H1 (cell line): Measurements from ENCODE around the gene SLC39A11. TPM values are rescaled to one million over a fixed set of nuclear protein-coding genes. Genes with fewer than 3 reads are reported as not detected.

Source experiments
- RAD21 ChIP-seq, 2 experiments: IDR thresholded peaks in 1 of 2; conservative IDR thresholded peaks in 1 of 2; 2 replicates each; pipeline ENCODE4 v1.6.1; 2011; ENCODE audit warnings: low read depth in 2 of 2, low read length in 2 of 2, improper control_type of control experiment in 1 of 2, inconsistent platforms in 1 of 2, mild to moderate bottlenecking in 1 of 2, moderate library complexity in 1 of 2
- polyA plus RNA-seq, 7 experiments: library from polyadenylated mRNA; depleted of rRNA in 3 of 7; stranded (reverse) in 5 of 7; unstranded in 2 of 7; fragments of >200 nt in 5 of 7; fragments of 200-250 nt in 2 of 7; gene quantifications; 1 replicate in 5 of 7; 2 replicates in 1 of 7; 4 replicates in 1 of 7; pipeline versions ENCODE4 v1.2.1 to v1.2.3, GENCODE V29; 2011 to 2013; ENCODE audit warnings: missing spikeins in 2 of 7, mixed read lengths in 2 of 7
- total RNA-seq: library from RNA; stranded (reverse); fragmentation: NEBNext Ultra II Directional; extraction: Animal tissue kit (Norgen Biotek cat#: 25700); gene quantifications from 2 replicates; pipeline ENCODE4 v1.2.1, GENCODE V29; 2021

SLC39A11 gene
- total and polyA plus RNA-seq, 2 of the 8 experiments (the other 6 are each of a cell fraction or from before 2014, with no cell fraction given): 12.2 to 19.6 TPM

- TF ChIP-seq RAD21 (IDR thresholded peaks at IDR 0.05 in 1 of 2, conservative IDR thresholded peaks at IDR 0.05 in 1 of 2; ENCODE audit: low read depth in 2 of 2, low read length in 2 of 2): no peak
These were observed 205.9 kb downstream of the SLC39A11 start (continued) for GRCh38 chr17:72886622-72887021.
